Hepatocyte (in vitro differentiated cells): ENCODE data around the gene PRKAR1B. TPM values are rescaled to one million over a fixed set of nuclear protein-coding genes. Genes with fewer than 3 reads are reported as not detected.

Experiments used
- DNase-seq: peaks from one replicate; pipeline ENCODE4 v3.0.0-alpha.2; 2016; ENCODE audit warnings: low spot score
- H2AFZ ChIP-seq: fragments of 200-600 bp; sonication (generic); 2 replicates; pipeline ENCODE4 v1.6.0; 2016; ENCODE audit warnings: antibody characterized with exemption, mild to moderate bottlenecking
- H3K27ac ChIP-seq: fragments of 200-600 bp; sonication (generic); 2 replicates; pipeline ENCODE4 v1.5.1; 2016; ENCODE audit warnings: mild to moderate bottlenecking
- H3K27me3 ChIP-seq: fragments of 200-600 bp; sonication (generic); 2 replicates; pipeline ENCODE4 v1.6.1; 2016
- H3K36me3 ChIP-seq: fragments of 200-600 bp; sonication (generic); replicated peaks from 2 replicates; pipeline ENCODE4 v1.5.1; 2016; ENCODE audit warnings: low read depth; ENCODE audit not compliant: insufficient read depth
- H3K4me1 ChIP-seq: fragments of 200-600 bp; sonication (generic); 2 replicates; pipeline ENCODE4 v1.5.1; 2016; ENCODE audit warnings: mild to moderate bottlenecking, moderate library complexity; ENCODE audit not compliant: insufficient read depth
- H3K4me2 ChIP-seq: fragments of 200-600 bp; sonication (generic); 2 replicates; pipeline ENCODE4 v1.6.0; 2016
- H3K4me3 ChIP-seq: fragments of 200-600 bp; sonication (generic); 2 replicates; pipeline ENCODE4 v1.5.1; 2016; ENCODE audit warnings: mild to moderate bottlenecking
- H3K79me2 ChIP-seq: fragments of 200-600 bp; sonication (generic); 2 replicates; pipeline ENCODE4 v1.6.0; 2017; ENCODE audit warnings: mild to moderate bottlenecking
- H3K9me2 ChIP-seq: fragments of 200-600 bp; sonication (generic); replicated peaks from 2 replicates; pipeline ENCODE4 v1.6.0; 2017; ENCODE audit warnings: mild to moderate bottlenecking; ENCODE audit not compliant: insufficient read depth
- H3K9me3 ChIP-seq: fragments of 200-600 bp; sonication (generic); 2 replicates; pipeline ENCODE4 v1.5.1; 2016; ENCODE audit warnings: low read depth, mild to moderate bottlenecking
- H4K20me1 ChIP-seq: fragments of 200-600 bp; sonication (generic); 2 replicates; pipeline ENCODE4 v1.6.0; 2016; ENCODE audit warnings: mild to moderate bottlenecking; ENCODE audit not compliant: insufficient read depth, poor library complexity, severe bottlenecking
- EZH2 ChIP-seq: fragments of 200-600 bp; sonication (generic); IDR thresholded peaks from 2 replicates; pipeline ENCODE4 v1.6.1; 2016; ENCODE audit warnings: antibody characterized with exemption, mild to moderate bottlenecking, borderline replicate concordance
- EZH2phosphoT487 ChIP-seq: fragments of 200-600 bp; sonication (generic); IDR thresholded peaks from one replicate; pipeline ENCODE4 v1.6.1; 2018; ENCODE audit warnings: antibody characterized with exemption, mild to moderate bottlenecking, low read depth, moderate library complexity; ENCODE audit not compliant: unreplicated experiment, severe bottlenecking
- WGBS: methylation state at CpG from one replicate; pipeline ENCODE4 v1.1.6; 2016; ENCODE audit warnings: low lambda C conversion rate; ENCODE audit errors: missing lambda C conversion rate; 5-methylcytosine and 5-hydroxymethylcytosine counted together
- polyA plus RNA-seq: library from polyadenylated mRNA; unstranded; fragments of >200 nt; fragmentation: Nextera tagmentation; extraction: Ambion mirVana; gene quantifications from 2 replicates; pipeline ENCODE4 v1.2.1, GENCODE V29; 2016
- total RNA-seq: library from RNA; depleted of rRNA; stranded (reverse); fragments of >200 nt; gene quantifications from 2 replicates; pipeline ENCODE4 v1.2.3, GENCODE V29; 2014
- TF ChIP-seq, protein P1 (sequence below): fragments of 200-600 bp; sonication (generic); IDR thresholded peaks from 2 replicates; pipeline ENCODE4 v1.5.1; 2016; ENCODE audit warnings: antibody characterized with exemption, mild to moderate bottlenecking; ENCODE audit not compliant: poor library complexity

PRKAR1B gene
- total and polyA plus RNA-seq, 2 experiments from 2014 or later = 16.6 to 28.7 TPM

DNA sequence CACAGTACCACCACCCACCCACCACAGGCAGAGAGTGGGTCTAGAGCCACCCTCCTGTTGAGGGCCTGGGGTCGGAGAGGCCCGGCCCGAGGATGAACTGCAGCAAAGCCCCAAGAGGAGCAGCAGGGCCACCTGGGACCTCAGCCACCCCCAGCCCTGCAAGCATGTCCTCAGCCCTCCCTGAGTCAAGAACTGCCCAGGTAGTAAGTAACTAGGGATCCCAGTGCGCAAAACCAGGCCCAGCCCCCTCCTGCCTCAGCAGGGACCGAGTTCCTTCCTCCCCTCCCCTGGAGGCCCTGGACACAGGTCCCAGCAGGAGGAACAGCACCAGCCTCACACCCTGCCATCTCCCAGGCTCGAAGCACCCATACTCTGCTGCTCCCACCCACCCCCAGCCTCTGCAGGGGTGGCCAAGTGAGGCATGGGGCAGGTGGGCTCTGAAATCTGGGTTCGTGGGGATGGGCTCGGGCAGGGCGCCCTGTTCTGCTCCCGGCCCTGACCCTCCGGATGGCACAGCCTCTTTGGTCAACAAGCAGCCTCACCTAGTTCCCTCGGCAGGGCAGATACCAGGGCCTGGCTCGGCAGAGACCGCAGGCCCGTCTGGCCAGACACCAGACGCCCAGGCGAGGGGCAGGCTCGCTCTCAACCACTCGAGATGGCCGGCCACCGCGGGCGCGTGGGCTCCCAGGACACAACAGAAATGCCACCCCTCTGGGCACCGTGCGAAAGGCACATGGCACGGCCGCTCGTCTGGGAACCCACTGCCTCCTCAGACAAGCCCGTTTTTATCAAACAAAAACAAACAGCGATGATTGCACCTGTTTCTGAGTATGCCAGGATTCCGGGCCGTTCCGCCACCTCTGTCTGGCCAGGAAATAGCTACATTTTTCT, 222.6 kb downstream of the PRKAR1B start:
- Histone ChIP-seq H2AFZ (no peak overlapping the region), H3K79me2 (peaks cover 21% of the 10 kb centered on the region), H3K9me2 (no peaks in the 10 kb centered on the region), H3K27ac (peak overlapping the region; percentile 99), H3K9me3 (no peaks in the 10 kb centered on the region), H3K4me2 (peak overlapping the region; percentile 9), H3K4me1 (peaks cover 38% of the 10 kb centered on the region), H3K27me3 (no peaks in the 10 kb centered on the region), H3K36me3 (no peaks in the 10 kb centered on the region), H3K4me3 (no peak overlapping the region), H4K20me1 (no peaks in the 10 kb centered on the region)
- WGBS = 85% methylated on average over 31 of the region's 34 CpGs
- no peak for DNase-seq
- TF ChIP-seq EZH2phosphoT487 (no peak), EZH2 (no peak)
- TF ChIP-seq, protein P1, sequence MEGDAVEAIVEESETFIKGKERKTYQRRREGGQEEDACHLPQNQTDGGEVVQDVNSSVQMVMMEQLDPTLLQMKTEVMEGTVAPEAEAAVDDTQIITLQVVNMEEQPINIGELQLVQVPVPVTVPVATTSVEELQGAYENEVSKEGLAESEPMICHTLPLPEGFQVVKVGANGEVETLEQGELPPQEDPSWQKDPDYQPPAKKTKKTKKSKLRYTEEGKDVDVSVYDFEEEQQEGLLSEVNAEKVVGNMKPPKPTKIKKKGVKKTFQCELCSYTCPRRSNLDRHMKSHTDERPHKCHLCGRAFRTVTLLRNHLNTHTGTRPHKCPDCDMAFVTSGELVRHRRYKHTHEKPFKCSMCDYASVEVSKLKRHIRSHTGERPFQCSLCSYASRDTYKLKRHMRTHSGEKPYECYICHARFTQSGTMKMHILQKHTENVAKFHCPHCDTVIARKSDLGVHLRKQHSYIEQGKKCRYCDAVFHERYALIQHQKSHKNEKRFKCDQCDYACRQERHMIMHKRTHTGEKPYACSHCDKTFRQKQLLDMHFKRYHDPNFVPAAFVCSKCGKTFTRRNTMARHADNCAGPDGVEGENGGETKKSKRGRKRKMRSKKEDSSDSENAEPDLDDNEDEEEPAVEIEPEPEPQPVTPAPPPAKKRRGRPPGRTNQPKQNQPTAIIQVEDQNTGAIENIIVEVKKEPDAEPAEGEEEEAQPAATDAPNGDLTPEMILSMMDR = no peak

DNA sequence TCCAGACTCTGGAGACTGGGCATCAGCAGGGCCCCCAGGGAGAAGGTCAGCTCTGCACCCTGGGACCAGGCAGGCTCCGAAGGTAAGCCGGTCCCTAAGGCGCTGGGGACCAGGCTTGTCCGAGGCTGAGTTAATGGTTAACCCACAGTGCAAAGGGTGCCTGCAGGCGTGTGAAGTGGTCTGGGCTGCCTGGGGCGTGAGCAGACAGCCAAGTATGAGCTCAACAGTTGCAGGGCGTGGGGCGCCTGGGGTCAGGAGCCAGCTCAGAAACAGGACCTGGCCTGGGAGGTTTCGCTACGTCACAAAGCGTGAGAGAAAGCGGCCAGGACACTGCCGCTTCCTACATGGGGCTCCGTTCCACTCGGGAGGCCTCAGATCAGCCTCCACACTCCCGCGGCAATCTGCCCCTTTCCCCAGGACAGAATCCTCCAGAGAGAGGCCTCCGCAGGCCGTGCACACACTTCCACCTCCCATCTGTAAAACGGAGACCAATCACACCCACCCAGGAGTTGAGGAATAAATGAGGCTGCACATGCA, 223.4 kb downstream of the PRKAR1B start:
- H3K36me3 ChIP-seq = no peaks in the 10 kb centered on the region
- no peak for TF ChIP-seq EZH2
- no peak for TF ChIP-seq EZH2phosphoT487
- TF ChIP-seq, protein P1 = no peak
- H2AFZ ChIP-seq = no peak overlapping the region
- 45% methylated on average over 20 of the region's 20 CpGs for WGBS
- no peaks in the 10 kb centered on the region for H3K9me2 ChIP-seq
- DNase-seq = peak; percentile 94
- H3K79me2 ChIP-seq = peaks cover 21% of the 10 kb centered on the region
- no peak overlapping the region for H3K4me3 ChIP-seq
- H3K27me3 ChIP-seq = no peaks in the 10 kb centered on the region
- H3K9me3 ChIP-seq = no peaks in the 10 kb centered on the region
- peak overlapping the region; percentile 42 for H3K4me2 ChIP-seq
- H3K27ac ChIP-seq = peak overlapping the region; percentile 99
- H3K4me1 ChIP-seq = peaks cover 38% of the 10 kb centered on the region
- H4K20me1 ChIP-seq = no peaks in the 10 kb centered on the region

DNA sequence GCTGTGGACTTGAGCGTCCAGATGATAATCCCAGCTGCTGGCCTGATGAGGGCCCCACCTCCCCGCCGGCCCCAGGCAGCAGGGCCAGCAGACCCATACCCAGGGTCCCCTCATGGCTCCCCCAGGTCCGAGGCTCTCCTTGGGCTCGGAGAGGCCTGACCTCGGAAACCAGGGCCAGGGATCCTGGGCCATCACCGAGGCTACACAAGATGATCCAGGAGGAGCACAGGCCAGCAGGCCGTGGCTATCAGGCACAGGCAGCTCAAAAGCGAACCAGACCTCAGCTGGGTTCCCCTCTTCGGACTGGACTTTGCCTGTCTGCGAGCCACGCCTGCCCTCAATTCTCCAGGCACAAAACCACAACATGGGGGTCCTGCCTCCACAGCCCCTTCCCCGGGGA, 224.8 kb downstream of the PRKAR1B start:
- Histone ChIP-seq H3K79me2 (peaks cover 21% of the 10 kb centered on the region), H2AFZ (no peak overlapping the region), H3K4me1 (peaks cover 35% of the 10 kb centered on the region), H3K9me2 (no peaks in the 10 kb centered on the region), H3K4me2 (peak overlapping the region; percentile 37), H3K36me3 (no peaks in the 10 kb centered on the region), H3K27me3 (no peaks in the 10 kb centered on the region), H3K27ac (peak overlapping the region; percentile 87), H4K20me1 (no peaks in the 10 kb centered on the region), H3K9me3 (no peaks in the 10 kb centered on the region), H3K4me3 (no peak overlapping the region)
- TF ChIP-seq, protein P1 = no peak
- no peak for TF ChIP-seq EZH2
- TF ChIP-seq EZH2phosphoT487 = no peak
- 88% methylated on average over 13 of the region's 13 CpGs for WGBS
- no peak for DNase-seq
